ENCODE data around the gene LY6G5B.

The LY6G5B gene

DNA sequence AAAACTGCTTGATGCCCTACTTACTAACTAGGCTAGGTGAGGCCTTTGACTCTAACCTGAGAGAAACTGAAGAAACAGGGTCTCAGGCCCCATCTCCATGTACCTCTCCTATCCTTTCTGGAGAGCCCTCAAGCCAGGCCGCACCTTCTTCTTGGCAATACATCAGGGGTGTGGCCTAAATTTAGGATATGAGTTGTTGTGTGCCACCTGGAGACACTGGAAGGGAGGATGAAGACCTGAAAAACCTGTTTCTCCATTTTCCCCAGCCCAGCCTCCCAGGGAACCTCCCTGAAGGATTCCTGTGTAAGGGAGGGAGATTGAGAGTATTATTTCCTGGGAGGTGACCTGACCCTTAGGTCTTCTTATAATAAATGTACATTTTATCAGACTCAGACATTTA lies 48.5 kb downstream of the LY6G5B start:
- TF ChIP-seq GATA3 (IDR thresholded peaks at IDR 0.05; ENCODE audit: low read depth, low read length) (no peak), GATA2 (IDR thresholded peaks at IDR 0.05; ENCODE audit: low read depth, low read length) (no peak)

DNA sequence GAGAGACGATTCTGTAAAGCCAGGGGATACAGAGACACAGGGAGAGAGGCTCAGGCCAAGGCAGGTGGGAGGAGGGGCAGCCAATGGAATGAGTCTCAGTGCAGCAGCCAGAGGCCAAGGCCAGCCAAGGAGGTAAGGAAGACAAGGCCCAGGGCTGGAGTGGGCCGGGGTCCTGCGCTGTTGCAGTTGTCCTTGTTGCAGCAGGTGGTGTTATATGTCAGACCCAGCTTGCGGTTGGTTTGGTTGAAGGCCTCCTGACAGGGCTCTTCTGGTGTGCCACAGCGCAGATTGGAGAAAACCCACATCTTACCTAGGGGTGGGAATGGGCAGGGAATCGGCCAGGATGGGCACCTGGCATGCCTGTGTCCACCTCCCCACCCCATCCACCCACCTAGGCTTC lies 49.2 kb downstream of the LY6G5B start:
- TF ChIP-seq GATA2 (IDR thresholded peaks at IDR 0.05; ENCODE audit: low read depth, low read length), result no peak

DNA sequence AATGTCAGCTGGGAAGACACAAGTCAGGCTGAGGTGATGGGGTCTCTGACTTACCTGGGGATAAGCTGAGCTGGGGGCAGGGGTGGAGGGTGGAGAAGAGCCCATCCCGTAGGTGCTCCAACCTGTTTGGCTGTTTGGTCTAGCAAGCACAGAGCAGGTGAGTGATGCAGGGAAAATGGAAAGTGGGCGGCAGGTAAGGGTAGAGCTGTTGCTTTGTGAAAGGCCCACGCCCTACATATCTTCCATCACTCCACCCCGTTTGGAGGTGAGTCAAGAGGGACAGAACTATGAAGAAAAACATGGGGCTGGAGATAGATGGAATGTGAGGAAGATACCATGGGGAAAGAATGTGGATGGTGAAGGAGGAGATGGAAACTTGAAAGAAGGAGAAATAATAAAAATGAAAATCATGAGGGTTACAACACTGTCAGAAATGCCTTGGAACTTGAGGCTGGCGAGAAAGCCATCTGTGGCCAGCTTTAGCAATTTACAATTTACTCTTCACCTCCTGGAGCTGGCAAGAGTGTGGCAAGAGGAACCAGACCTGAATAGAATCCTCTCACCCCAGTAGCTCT lies 50.5 kb downstream of the LY6G5B start:
- TF ChIP-seq GATA3 (IDR thresholded peaks at IDR 0.05; ENCODE audit: low read depth, low read length) (no peak), GATA2 (IDR thresholded peaks at IDR 0.05; ENCODE audit: low read depth, low read length) (no peak)

GRCh38 chr6:31721351-31722020 lies 51.7 kb downstream of the LY6G5B start, which contains the start of gene LY6G6C:
TSS of gene LY6G6C (minus strand) at chr6:31721746. CDS start at chr6:31721679, 67 bp downstream.
- TF ChIP-seq GATA3 (IDR thresholded peaks at IDR 0.05; ENCODE audit: low read depth, low read length) (no peak), GATA2 (IDR thresholded peaks at IDR 0.05; ENCODE audit: low read depth, low read length) (no peak)

- TF ChIP-seq GATA3 (IDR thresholded peaks at IDR 0.05; ENCODE audit: low read depth, low read length) (no peak), GATA2 (IDR thresholded peaks at IDR 0.05; ENCODE audit: low read depth, low read length) (no peak)
Observed at GRCh38 chr6:31722173-31722572, 52.4 kb downstream of the LY6G5B start.

Measured in SH-SY5Y (cell line).